ENCODE measurements around the gene SCG3.

DNA sequence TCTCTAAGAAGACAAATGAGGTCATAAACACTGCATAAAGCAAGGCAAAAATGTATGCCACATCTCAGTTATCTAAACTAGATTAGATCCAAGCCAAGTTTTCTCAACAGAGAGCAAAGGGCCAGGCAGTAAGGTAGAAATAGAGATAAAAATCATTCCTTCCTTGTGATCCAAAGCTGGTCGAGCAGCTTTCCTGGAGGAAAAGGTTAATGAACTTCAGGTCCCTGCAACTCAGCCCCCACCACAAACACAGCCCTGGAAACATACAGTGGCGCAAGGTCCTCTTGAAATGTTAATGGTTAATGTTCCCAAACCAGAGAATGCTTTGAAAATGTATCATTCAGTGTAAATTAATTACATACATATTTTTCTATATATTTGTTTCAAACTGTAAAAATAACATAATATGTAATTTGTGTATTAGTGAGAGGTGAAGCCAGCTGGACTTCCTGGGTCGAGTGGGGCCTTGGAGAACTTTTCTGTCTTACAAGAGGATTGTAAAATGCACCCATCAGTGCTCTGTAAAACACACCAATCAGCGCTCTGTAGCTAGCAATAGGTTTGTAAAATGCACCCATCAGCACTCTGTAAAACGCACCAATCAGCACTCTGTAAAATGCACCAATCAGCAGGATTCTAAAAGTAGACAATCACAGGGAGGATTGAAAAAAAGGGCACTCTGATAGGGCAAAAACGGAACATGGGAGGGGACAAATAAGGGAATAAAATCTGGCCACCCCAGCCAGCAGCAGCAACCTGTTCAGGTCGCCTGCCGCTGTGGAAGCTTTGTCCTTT, 39.1 kb downstream of the SCG3 start:
- TF ChIP-seq, protein P1, sequence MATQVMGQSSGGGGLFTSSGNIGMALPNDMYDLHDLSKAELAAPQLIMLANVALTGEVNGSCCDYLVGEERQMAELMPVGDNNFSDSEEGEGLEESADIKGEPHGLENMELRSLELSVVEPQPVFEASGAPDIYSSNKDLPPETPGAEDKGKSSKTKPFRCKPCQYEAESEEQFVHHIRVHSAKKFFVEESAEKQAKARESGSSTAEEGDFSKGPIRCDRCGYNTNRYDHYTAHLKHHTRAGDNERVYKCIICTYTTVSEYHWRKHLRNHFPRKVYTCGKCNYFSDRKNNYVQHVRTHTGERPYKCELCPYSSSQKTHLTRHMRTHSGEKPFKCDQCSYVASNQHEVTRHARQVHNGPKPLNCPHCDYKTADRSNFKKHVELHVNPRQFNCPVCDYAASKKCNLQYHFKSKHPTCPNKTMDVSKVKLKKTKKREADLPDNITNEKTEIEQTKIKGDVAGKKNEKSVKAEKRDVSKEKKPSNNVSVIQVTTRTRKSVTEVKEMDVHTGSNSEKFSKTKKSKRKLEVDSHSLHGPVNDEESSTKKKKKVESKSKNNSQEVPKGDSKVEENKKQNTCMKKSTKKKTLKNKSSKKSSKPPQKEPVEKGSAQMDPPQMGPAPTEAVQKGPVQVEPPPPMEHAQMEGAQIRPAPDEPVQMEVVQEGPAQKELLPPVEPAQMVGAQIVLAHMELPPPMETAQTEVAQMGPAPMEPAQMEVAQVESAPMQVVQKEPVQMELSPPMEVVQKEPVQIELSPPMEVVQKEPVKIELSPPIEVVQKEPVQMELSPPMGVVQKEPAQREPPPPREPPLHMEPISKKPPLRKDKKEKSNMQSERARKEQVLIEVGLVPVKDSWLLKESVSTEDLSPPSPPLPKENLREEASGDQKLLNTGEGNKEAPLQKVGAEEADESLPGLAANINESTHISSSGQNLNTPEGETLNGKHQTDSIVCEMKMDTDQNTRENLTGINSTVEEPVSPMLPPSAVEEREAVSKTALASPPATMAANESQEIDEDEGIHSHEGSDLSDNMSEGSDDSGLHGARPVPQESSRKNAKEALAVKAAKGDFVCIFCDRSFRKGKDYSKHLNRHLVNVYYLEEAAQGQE (IDR thresholded peaks at IDR 0.05; ENCODE audit: insufficient read depth in 1 of 2, low read depth in 2 of 2, low read length in 2 of 2): no peak
- TF ChIP-seq SIN3A (IDR thresholded peaks at IDR 0.05; ENCODE audit: borderline replicate concordance, insufficient read depth, low read length) (no peak), TAF1 (IDR thresholded peaks at IDR 0.05; ENCODE audit: borderline replicate concordance, insufficient read depth, low read length) (no peak)
